ENCODE measurements around the gene ADRA2B. TPM values are rescaled to one million over a fixed set of nuclear protein-coding genes. Genes with fewer than 3 reads are reported as not detected.

The ADRA2B gene
- total RNA-seq, 1 donor from 2014 or later, result 0.14 TPM

DNA sequence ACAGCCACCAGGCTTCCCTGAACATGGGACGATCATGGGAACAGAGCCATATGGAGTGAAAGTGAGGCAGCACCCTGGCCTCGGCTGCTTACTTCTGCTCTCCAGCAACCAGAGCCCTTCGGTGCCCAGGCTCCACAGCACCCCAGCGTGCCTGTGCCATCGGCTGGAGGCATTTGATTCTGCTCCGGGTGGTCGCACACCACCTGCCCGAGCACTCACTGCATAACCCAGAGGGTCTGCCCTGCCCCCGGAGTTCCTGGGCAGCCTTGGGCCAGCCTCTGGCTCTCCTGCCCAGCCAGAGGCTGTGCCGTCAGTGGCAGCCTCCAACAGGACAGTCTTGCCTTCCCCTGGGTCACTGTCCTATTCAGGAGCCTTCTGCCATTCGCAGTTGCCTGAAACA is 18.1 kb upstream of the ADRA2B start:
- Histone ChIP-seq H3K27me3 (no peaks in the 10 kb centered on the region), H3K4me3 (no peak overlapping the region), H3K27ac (no peak overlapping the region), H3K9me3 (no peaks in the 10 kb centered on the region), H3K4me1 (no peaks in the 10 kb centered on the region), H3K36me3 (no peaks in the 10 kb centered on the region)
- ATAC-seq (no peak), DNase-seq (no peak)
- intact Hi-C loops (cut with DNase I), result no loop called here
- TF ChIP-seq, protein P1, sequence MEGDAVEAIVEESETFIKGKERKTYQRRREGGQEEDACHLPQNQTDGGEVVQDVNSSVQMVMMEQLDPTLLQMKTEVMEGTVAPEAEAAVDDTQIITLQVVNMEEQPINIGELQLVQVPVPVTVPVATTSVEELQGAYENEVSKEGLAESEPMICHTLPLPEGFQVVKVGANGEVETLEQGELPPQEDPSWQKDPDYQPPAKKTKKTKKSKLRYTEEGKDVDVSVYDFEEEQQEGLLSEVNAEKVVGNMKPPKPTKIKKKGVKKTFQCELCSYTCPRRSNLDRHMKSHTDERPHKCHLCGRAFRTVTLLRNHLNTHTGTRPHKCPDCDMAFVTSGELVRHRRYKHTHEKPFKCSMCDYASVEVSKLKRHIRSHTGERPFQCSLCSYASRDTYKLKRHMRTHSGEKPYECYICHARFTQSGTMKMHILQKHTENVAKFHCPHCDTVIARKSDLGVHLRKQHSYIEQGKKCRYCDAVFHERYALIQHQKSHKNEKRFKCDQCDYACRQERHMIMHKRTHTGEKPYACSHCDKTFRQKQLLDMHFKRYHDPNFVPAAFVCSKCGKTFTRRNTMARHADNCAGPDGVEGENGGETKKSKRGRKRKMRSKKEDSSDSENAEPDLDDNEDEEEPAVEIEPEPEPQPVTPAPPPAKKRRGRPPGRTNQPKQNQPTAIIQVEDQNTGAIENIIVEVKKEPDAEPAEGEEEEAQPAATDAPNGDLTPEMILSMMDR (IDR thresholded peaks at IDR 0.05), result no peak

DNA sequence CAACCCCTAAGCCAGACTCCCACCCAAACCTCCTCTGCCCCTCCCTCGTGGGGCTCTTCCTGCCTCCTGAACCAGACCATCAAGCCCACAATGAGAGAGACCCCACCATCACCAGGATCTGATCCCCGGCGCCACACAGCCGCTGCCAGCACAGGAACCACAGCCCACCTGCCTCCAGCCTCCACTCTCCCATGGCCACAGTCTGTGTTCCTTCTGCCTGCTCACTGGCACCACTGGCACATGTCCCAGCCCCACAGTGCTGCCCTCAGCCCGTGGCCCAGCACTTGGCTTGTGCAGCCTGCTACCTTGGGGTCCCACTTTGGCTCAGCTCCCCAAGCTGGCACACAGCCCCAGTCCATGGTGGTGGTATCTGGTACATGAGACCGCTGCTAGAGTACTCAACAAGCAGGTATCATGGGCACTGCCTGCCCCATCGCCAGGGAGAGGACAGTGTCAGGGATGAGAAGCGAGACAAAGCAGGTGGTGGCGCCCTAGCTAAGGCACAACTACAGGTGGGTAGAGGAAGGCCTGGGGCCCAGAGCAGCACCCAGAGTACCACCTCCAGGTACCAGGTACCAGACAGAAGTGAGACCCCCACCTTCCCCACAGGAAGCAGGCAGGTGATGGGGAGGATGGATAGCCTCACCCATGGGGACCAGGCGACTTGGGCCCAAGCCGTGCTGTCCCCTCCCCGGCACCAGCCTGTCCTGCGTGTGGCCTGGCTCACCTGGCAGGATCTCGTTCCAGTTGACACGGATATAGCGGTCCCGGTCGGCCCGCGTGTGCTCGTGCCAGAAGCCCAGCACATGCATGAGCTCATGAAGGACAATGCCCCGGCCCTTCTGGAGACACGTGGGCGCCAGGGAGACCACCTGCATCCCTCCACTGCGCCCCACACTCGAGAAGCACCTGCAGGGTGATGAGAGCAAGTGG is 15.7 kb upstream of the ADRA2B start:
- TF ChIP-seq, protein P1 (IDR thresholded peaks at IDR 0.05), result no peak
- no peak for ATAC-seq
- Histone ChIP-seq H3K27me3 (no peaks in the 10 kb centered on the region), H3K36me3 (no peaks in the 10 kb centered on the region), H3K4me3 (no peak overlapping the region), H3K9me3 (no peaks in the 10 kb centered on the region), H3K27ac (no peak overlapping the region), H3K4me1 (no peaks in the 10 kb centered on the region)
- intact Hi-C loops (cut with DNase I), result no loop called here
- no peak for DNase-seq

DNA sequence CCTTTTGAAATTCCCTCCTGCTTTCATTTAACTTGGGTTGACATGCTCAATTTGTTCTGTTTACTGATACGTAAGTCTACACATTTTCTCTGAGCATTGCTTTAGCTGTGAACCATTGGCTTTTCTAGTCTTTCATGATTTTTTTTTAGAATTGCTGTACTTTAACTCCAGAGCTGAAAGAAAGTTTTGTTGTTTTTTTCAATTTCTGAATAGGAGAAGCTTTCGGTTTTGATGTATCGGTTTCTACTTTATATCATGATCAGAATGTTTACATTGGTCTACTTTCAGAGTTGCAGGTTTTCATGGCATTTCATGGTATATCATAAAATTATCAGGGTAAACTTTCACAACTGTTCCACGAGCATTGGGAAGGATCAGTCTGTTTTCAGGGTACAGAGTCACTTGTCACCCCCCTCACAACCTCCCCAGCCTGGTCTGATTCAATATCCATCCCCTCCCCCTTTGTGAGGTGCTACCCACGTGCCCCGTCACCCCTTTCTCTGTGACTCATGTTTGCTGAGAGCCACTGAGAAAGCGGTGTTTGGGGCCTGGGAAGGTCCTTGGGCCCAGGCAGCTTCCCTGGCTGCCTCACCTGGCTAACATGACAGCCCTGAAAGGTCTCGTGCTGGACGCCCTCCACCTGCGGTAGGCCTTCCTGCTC is 14.9 kb upstream of the ADRA2B start:
- H3K9me3 ChIP-seq, result no peaks in the 10 kb centered on the region
- no peak for DNase-seq
- TF ChIP-seq, protein P1 (IDR thresholded peaks at IDR 0.05), result no peak
- H3K27me3 ChIP-seq, result no peaks in the 10 kb centered on the region
- no peaks in the 10 kb centered on the region for H3K4me1 ChIP-seq
- no peak overlapping the region for H3K4me3 ChIP-seq
- no peaks in the 10 kb centered on the region for H3K36me3 ChIP-seq
- ATAC-seq, result no peak
- intact Hi-C loops (cut with DNase I), result no loop called here
- no peak overlapping the region for H3K27ac ChIP-seq

DNA sequence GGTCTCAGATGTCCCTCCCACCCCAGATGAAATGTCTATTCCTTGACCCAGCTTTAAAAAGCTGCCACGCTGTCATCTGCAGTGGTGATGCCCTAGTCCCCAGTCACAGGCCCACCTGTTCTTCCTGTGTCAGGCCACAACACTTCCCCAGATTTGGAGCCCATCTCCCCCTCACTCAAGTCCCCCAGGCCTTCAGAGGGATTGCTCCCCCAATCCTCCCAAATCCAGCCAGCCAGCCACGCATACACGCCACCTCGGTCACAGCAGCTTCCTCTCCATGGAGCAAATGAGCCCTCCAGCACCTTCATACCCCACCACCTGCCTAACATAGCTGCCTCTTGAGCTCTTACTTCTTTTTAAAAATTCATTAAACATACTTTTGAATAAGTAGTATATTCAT is 14.1 kb upstream of the ADRA2B start:
- no peaks in the 10 kb centered on the region for H3K36me3 ChIP-seq
- intact Hi-C loops (cut with DNase I), result no loop called here
- H3K4me1 ChIP-seq, result no peaks in the 10 kb centered on the region
- no peaks in the 10 kb centered on the region for H3K9me3 ChIP-seq
- DNase-seq, result no peak
- TF ChIP-seq, protein P1 (IDR thresholded peaks at IDR 0.05), result no peak
- no peak overlapping the region for H3K27ac ChIP-seq
- H3K27me3 ChIP-seq, result no peaks in the 10 kb centered on the region
- no peak for ATAC-seq
- H3K4me3 ChIP-seq, result no peak overlapping the region

DNA sequence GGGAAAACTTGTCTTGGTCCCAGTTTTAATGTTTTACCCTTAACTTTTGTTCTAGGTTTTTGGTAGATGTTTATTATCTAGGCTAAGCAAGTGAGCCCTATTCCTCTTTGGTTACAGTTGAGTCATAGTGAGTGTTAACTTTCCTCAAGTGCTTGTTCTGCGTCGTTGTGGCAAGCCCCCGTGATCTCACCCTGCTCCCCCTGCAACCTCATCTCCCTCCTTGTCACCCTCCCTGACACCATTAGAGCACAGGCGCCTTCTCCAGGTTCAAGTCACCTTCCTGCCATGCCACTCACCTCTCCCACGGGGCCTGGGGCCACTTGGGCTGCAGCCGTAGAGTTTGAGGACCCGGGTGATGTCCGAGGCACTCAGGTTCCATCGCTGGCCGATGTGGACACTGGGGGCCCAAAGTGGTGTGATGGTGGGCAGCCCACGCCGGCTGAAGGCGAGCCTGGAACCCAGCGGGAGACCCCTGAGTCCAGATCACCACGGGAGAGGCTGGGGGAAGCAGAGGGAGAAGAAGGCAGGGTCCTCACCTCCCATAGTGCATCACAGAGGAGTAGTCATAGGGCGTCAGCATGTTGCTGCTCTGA is 13.3 kb upstream of the ADRA2B start:
- ATAC-seq (no peak), DNase-seq (no peak)
- H3K27me3 ChIP-seq, result no peaks in the 10 kb centered on the region
- H3K9me3 ChIP-seq, result no peaks in the 10 kb centered on the region
- intact Hi-C loops (cut with DNase I), result no loop called here
- no peak overlapping the region for H3K4me3 ChIP-seq
- H3K27ac ChIP-seq, result no peak overlapping the region
- H3K36me3 ChIP-seq, result no peaks in the 10 kb centered on the region
- H3K4me1 ChIP-seq, result no peaks in the 10 kb centered on the region
- TF ChIP-seq, protein P1 (IDR thresholded peaks at IDR 0.05), result no peak

Measured in upper lobe of right lung (tissue), 1 donor.